GM21447 (cell line): ENCODE measurements around the gene TNFRSF18.

Experiments used
- ATAC-seq: cut with Tn5 transposase; IDR thresholded peaks from one replicate; pipeline ENCODE4 v1.9.1; 2021; ENCODE audit not compliant: unreplicated experiment

The TNFRSF18 gene

DNA sequence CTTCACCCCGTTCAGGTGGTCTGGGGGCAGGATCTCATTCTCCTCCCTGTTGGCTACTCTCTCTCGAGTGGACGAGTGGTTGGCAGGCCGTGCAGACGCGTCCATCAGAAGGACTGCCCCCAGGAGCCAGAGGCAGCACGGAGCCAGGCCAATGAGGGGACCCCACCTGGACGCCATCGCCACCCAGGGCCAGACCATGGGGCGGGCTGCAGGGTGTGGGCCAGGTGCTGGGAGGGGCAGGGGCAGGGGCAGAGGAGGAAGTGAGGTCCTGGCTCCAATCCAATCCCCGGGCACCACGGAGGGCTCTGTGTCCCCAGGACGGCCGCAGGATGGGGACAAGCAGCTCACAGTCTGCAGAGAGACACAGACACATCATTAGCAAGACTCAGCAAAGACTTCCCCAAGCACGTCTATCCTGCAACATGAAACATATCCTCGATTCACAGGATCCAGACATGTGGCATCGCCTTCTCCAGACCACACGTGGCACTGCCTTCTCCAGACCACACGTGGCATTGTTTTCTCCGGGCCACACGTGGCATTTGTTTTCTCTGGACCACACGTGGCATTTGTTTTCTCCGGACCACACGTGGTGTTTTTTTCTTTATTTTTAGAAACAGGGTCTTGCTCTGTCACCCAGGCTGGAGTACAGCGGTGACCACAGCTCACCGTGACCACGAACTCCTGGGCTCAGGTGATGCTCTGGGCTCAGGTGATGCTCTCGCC, 22.4 kb upstream of the TNFRSF18 start:
- no peak for ATAC-seq

- ATAC-seq: no peak
Measured at GRCh38 chr1:1228187-1228586, 21.8 kb upstream of the TNFRSF18 start.

DNA sequence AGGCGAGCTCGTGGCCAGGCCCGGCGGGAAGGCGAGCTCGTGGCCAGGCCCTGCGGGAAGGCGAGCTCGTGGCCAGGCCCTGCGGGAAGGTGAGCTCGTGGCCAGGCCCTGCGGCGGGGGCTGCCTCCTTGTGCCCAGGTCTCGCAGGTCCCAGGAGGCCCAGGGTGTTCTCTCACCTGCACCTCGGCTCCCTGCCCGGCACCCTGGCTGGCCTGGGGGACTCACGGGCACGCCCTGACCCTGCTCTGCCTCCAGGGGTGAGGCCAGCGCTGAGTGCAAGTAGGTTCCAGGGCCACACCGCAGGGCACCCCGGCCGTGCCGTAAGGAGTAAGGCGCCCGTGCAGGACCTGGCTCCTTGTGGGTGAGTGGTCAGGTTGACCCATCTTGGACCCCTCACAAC, 21.0 kb upstream of the TNFRSF18 start:
- ATAC-seq: no peak

DNA sequence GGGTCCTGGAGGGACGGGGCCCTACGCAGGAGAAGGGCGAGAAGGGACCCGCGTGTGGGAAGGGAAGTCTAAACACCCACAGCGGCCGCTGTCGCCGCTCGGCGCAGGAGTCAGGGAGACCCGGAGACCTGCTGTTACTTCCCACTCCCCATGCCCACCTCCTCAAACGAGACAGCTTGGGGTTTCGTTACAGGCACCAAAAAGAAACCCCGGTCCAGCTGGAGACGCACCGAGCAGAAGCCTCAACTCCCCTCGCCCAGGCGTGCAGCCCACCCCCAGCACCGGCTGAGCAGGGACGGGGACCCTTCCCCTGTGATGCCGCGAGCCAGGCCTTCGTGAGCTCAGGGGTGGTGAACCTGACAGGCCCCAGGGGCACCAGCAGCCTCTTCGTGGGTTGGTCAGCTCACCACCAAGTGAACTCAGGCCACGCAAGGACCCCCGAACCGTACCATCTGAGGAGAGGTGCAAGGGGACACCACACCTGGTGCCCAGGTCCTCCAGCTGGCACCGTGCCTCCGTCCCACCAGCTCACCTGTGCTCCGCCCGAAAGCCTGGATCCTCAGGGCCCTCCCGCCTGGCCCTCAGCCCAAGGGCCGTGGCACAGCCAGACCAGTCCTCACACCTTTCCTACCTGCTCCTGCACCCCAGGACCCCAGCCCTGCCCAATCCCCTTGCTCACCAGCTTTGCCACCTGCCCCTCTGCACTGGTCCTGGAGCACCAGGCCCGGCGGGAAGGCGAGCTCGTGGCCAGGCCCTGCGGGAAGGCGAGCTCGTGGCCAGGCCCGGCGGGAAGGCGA, 20.4 kb upstream of the TNFRSF18 start:
- no peak for ATAC-seq

DNA sequence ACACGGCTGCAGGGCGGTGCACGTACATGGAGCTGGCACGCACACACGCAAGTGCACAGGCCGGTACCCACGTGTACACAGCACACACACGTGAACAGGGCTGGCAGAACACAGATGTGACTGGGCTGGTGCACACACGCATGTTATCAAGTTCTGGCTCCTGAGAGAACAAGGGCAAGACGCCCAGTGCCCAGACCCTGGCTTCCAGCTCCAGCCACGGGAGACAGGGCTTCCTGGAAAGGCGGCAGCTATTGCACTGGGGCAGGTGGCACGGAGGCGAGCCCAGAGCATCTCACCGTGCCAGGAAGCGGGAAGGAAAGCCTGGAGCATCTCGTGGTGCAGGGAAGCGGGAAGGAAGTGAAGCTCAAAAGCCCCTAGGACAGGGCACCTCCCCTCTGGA, 19.5 kb upstream of the TNFRSF18 start:
- no peak for ATAC-seq

DNA sequence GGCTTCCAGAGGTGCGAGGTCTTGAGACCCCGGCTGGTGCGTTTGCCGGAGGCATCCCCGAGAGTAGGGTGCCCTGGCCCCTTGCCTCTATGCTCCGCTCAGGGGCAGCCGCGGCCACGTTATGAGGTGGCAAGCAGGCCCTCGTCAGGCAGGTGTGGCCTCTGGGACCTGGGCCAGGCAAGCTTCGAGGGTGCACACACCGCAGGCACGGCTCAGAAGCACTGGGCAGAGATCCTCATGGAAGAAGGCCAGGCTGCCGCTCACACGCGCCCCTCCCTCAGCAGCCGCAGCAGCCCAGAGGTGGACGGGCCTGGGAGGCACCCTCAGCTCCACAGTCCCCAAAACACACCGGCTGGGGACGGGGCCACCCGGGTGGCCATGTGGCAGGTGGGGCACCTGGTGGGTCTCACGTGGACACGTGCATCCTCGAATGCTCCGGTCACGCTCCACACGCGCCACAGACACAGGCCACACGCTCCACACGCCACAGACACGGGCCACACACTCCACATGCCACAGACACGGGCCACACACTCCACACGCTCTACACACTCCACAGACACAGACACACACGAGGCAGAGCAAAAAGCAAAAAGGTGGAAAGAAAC, 18.9 kb upstream of the TNFRSF18 start:
- no peak for ATAC-seq

DNA sequence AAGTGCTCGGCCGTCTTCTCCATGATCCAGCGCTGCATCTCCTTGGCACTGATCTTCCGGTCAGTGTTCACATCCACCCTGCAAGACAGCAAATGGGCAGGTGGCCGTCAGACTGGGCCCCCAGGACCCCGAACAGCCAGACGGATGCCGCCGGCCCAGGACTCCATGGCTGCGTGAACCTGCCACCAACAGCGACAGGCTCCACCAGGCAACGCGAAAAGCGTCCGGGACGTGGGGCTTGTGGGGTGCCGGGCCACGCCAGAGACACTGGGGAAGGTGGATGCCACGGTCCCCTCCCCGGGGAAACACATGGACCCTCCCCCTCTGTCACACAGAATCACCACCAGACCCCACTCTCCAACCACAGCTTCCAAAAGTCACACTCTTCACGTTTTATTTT, 17.5 kb upstream of the TNFRSF18 start:
- no peak for ATAC-seq

- no peak for ATAC-seq
Measured at GRCh38 chr1:1223321-1223720, 16.9 kb upstream of the TNFRSF18 start.

- no peak for ATAC-seq
Measured at GRCh38 chr1:1222575-1223225, 16.3 kb upstream of the TNFRSF18 start.

GRCh38 chr1:1221887-1222574, 15.6 kb upstream of the TNFRSF18 start:
- no peak for ATAC-seq

- ATAC-seq: no peak
Measured at GRCh38 chr1:1220197-1220596, 13.8 kb upstream of the TNFRSF18 start.

DNA sequence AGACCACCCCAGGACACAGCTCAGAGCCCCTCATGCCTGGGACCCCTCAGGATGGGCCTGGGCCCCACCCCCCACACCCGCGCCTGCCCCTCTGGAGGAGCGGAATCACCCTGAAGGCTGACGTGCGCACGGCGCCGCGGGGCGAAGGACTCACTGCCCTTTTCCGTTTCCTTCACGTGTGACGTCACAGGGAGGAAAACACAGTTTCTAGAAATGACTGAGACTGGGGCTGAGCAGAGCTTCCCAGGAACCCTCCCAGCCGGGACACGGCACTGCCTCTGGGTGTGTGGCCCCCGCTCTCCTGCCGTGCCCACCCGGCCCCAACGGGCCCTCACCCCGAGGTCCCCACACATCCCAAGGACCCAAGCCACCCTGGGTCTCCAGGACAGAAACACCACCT, 12.9 kb upstream of the TNFRSF18 start:
- no peak for ATAC-seq

- no peak for ATAC-seq
Measured at GRCh38 chr1:1218524-1219200, 12.3 kb upstream of the TNFRSF18 start.

- ATAC-seq: no peak
Measured at GRCh38 chr1:1217621-1218523, 11.5 kb upstream of the TNFRSF18 start.

DNA sequence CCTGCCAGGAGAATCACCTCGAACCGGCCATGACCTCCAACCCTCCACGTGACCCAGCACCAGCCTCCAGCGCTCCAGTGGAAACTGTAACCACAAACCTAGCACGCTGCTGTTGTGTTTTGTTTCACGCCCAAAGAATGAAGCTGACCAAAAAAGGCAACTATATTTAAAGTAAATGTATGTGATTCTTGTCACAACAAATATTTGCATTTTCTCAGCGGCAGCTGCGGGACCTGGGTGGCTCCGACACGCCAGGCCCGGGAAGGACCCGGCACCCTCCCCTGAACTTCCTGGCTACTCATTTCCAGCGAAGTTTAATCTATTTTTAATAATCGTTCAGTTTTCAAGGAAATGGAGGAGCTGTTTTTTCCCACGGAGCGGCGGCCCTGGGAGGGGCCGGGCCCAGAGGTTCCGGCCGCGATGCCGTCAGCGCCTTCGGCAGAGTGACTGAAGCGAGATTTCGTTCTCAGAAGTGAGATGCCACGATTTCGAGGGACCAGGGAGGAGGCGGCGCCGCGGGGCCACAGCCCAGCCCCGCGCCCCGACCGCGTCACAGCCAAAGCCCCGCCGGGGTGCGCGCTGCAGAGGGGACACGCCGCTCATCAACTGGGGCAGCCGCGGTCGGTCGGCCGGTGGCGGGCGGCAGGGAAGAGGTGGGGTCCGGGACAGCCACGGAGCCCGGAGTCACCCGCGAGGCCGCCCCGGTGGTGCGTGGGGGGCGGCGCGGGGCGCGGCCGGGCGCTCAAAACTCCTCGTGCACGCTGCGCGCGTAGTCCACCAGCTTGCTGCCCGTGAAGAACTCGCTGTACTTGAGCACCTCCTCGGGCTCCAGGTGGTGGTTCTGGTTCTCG, 10.6 kb upstream of the TNFRSF18 start:
- no peak for ATAC-seq

- ATAC-seq: no peak
Measured at GRCh38 chr1:1215881-1216605, 9.7 kb upstream of the TNFRSF18 start.

- ATAC-seq: no peak
Measured at GRCh38 chr1:1215080-1215676, 8.8 kb upstream of the TNFRSF18 start.
